Peyer's patch (tissue), 4 donors: ENCODE results near the gene CEMP1.

Experiments used
- POLR2A ChIP-seq, 2 donors: fragments of 450-650 bp; IDR thresholded peaks; one replicate each; pipeline ENCODE4 v1.5.1; 2017; ENCODE audit warnings: antibody characterized with exemption in 2 of 2, mild to moderate bottlenecking in 2 of 2, moderate library complexity in 2 of 2
- TF ChIP-seq, protein P1 (sequence below), 6 experiments: fragments of 450-650 bp in 4 of 6; fragments of 200-600 bp in 2 of 6; sonication (generic) in 1 of 6; IDR thresholded peaks; one replicate each; pipeline ENCODE4 v1.5.1; 2017 to 2019; ENCODE audit warnings: antibody characterized with exemption in 6 of 6, mild to moderate bottlenecking in 3 of 6, moderate library complexity in 1 of 6

DNA sequence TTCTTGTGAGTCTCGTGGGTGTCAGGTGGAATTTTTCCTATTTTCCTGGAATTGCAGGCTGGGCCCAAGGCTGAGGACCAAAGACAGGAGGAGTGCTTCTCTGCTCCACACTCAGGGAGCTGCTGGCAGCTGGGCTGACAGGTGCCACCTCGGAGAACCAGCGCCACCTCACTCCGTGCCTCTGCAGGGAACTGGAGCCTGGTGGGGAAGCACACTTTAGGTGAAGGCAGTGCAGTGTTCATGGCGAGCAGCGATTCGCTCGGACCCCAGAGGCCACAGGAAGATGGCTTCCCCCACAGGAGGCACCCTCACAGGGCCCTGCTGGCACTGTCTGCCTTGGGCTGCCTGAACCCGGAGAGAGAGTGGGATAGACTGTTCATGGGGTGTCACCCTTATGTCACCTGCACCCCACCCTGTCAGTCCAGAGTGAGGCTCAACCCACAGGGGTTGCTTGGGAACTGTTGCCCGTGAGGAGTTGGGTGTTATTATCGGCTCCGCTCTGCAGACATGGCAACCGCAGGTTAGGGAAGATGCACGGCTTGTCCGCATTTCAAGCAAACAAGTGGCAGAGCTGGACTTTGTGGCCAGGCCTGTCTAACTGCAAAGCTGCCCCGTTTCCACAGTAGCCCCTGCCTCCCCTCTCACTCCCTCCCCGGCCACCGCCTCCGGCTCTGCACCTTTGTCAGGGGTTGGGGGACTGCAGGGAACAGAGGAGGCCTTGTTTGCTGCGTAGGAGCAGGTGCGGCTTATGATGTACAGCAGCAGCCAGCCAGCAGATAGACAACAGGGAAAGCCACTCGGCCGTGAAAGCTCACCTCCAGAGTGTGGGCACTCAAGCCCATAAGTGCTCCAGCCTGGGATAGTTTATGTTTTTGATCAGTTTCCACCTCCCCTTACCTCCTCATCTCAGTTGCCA lies 40.8 kb downstream of the CEMP1 start:
- TF ChIP-seq, protein P1, sequence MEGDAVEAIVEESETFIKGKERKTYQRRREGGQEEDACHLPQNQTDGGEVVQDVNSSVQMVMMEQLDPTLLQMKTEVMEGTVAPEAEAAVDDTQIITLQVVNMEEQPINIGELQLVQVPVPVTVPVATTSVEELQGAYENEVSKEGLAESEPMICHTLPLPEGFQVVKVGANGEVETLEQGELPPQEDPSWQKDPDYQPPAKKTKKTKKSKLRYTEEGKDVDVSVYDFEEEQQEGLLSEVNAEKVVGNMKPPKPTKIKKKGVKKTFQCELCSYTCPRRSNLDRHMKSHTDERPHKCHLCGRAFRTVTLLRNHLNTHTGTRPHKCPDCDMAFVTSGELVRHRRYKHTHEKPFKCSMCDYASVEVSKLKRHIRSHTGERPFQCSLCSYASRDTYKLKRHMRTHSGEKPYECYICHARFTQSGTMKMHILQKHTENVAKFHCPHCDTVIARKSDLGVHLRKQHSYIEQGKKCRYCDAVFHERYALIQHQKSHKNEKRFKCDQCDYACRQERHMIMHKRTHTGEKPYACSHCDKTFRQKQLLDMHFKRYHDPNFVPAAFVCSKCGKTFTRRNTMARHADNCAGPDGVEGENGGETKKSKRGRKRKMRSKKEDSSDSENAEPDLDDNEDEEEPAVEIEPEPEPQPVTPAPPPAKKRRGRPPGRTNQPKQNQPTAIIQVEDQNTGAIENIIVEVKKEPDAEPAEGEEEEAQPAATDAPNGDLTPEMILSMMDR (IDR thresholded peaks at IDR 0.05): no peak
- no peak for TF ChIP-seq POLR2A (IDR thresholded peaks at IDR 0.05)
